GM21447 (cell line): ENCODE measurements around the gene COG1.
A peak's percentile ranks its signal among the peaks of the same experiment; 100 is the strongest.

Experiments used
- ATAC-seq: cut with Tn5 transposase; IDR thresholded peaks from one replicate; pipeline ENCODE4 v1.9.1; 2021; ENCODE audit not compliant: unreplicated experiment

COG1 gene

DNA sequence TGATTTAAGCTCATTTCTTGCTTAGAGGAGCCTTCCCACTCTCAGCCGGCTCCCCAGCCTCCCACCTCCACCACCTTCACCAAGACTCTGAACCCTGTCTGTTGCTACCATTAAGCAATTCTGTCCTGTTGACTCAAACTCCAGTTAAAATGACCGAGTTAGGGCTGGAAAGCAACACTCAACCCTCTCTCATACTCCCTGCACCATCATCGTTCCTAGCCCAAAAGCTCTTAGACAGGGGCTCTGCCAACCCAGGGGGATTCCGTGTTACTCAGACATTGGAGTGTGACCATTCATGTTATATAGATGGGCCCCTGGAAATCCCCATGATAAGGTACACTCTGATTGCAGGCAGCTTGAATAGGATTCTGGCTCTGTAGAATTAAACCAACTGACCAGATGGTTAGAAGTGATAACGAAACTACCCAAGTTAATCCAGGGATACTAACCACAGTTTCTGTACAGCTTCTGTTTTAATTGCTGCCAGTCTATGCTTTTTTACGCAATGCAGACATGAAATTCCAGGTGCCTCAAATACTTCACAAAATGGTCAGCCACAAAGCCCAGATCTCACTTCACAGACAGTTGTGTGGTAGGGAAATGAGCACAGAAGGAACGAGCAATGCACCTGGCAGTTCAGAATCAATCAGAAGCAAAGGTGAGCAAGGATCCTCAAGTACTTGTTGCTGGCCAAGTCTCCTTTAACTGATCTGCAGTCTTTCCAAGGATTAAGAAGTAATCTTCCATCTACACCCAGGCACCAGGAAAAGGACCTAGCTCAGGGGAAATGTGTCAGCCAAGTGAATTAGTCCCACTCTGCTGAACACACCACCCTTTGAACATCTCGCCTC lies 25.9 kb upstream of the COG1 start:
- no peak for ATAC-seq

DNA sequence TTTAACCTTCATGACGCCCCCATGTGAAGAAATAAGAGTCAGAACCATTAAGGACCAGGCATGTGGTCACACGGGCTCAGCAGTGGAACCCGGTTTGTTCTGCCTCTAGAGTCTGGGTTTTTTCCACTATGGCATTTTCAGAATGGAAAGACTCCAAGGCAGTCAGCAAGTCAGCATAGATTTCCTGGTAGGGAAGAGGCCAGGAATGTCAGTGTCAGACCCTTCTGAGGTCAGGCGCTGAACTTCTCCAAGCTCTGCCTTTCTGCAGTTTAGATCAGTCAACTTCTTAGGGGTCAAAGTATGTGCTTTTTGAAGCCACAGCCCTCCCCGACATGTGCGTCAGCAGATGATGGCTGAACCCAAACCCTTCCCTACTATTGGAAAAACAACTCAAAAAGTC lies 24.2 kb upstream of the COG1 start:
- no peak for ATAC-seq

DNA sequence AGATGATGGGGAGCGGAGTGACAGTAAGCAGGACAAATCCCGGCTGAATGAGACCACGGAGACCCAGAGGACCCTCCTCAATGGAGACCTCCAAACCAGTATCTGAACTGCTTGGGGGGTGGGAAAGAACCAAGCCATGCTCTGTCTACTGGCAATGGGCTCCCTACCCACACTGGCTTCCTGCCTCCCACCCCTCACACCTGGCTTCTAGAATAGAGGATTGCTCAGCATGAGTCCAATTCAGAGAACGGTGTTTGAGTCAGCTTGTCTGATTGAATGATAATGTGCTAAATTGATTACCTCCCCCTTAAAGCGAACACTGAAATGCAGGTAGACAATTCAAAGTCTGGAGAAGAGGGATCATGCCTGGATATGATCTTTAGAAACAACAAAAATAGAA lies 22.5 kb upstream of the COG1 start:
- ATAC-seq = no peak

DNA sequence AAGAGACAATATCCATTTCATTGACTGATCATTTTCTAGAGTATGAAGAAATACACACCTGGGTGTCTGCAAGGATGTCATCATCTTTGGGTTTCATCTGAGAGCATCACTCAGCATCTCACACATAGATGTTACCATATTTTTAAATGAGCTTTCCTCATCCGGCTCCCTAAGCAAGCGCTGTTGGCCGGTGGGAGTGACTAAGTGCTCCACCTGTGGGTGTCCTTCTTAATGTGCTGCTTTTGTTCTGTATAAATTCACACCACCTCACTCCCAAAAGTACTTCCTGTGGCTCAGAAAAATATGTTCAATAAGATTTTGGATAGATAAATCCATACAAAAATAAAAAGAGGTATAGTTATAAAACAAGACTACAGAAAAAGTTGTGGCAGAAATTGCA lies 20.6 kb upstream of the COG1 start:
- no peak for ATAC-seq

DNA sequence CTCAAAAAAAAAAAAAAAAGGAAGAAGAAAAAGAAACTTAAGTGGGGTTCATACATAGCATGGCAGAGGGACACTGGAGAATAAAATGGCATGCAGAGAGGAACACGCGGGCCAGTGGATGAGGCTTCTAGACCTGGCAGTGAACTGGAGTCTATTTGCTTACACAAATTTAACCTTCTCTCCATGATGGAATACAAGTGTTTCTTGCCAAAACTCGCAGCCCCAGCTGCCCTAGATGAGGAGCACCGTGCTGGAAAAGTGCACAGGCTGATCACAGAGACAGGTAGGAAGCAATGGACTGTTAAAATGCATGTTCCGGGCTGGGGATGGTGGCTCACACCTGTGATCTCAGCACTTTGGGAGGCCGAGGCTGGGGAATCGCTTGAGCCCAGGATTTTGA lies 18.7 kb upstream of the COG1 start:
- ATAC-seq = no peak

DNA sequence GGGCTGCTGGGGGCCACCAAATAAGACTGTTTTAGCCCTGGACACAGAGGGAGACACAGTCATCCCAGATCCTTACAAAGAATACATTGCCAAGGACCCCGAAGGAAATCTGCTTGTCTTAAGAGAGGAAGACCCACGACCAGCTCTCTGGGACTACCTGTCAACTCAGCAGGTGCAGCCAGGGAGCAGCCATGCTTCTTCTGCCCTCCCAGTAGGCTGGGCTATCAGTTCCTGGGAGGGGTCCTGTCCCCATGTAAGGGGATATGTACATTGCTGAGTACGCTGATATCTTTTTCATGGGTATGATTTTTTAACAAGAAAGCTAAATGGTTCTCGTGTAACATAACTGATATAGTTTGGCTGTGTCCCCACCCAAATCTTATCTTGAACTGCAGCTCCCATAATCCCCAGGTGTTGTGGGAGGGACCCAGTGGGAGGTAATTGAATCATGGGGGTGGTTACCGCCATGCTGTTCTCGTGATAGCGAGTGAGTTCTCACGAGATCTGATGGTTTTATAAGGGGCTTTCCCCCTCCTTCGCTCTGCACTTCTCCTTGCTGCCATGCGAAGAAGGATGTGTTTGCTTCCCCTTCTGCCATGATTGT lies 16.8 kb upstream of the COG1 start:
- ATAC-seq = no peak

DNA sequence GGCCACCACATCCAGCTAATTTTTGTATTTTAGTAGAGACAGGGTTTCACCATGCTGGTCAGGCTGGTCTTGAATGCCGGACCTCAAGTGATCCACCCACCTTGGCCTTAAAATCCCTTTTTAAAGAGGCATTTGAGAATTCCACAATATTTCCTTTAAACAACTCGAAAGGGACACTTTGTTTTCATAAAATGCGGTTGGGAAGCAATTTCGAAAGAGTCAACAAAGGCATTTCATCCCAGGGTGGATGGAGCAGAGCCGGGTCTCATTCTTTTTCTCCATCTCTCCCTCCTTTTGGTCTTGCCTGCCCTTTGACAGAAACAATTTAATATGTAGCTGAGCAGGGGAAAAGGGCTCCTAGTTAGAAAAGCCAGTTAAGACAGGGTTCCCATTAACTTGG lies 13.5 kb upstream of the COG1 start:
- ATAC-seq = no peak

DNA sequence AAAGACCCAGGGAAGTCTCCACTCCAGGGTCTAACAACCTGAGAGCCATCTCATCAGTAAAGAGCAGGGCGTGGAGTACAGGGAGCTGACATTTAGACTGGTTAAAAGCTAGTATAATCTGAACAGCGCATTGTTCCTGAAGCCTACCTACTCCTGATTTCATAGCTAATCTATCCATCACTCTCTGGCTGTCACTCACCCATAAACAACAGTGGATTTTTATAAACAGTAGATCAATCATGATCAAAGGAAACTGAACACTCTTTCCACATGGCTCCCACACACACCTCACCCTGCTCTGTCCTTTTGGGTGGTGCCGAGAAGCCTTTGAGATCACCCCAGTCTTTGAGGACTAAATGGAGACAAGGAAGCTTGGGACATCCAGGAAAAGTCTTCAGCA lies 13.0 kb upstream of the COG1 start:
- no peak for ATAC-seq

DNA sequence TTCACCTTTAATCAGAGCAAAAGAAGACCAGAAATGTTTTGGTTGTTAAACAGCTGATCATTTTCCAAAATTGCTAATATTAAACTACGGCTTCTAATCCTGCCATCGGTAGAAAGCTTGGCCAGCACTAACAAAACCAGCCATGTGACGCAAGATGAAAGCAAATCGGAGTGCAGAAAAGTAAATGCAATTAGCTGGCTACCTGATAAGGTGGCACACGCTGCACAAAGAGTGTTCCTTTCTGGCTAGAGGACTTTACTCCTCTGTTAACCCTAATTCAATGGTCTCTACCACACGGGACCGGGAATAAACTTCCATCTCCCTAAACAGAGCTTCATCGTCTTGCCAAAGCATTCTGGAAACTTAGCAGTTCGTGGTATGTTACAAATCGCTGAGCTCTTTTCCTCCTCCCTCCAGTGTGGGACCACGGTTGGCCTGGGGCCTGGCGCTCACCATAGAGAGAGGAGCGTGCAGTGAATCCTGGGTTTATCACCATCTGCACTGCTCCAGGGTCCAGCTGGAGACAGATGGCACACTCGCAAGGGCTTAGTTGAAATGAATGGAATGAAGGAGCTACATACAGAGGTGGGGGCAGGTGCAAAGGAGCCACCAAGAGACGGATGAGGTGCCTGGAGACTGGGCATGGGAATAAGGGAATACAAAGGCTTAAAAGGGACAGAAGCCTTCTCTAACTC lies 10.1 kb upstream of the COG1 start:
- ATAC-seq = no peak

DNA sequence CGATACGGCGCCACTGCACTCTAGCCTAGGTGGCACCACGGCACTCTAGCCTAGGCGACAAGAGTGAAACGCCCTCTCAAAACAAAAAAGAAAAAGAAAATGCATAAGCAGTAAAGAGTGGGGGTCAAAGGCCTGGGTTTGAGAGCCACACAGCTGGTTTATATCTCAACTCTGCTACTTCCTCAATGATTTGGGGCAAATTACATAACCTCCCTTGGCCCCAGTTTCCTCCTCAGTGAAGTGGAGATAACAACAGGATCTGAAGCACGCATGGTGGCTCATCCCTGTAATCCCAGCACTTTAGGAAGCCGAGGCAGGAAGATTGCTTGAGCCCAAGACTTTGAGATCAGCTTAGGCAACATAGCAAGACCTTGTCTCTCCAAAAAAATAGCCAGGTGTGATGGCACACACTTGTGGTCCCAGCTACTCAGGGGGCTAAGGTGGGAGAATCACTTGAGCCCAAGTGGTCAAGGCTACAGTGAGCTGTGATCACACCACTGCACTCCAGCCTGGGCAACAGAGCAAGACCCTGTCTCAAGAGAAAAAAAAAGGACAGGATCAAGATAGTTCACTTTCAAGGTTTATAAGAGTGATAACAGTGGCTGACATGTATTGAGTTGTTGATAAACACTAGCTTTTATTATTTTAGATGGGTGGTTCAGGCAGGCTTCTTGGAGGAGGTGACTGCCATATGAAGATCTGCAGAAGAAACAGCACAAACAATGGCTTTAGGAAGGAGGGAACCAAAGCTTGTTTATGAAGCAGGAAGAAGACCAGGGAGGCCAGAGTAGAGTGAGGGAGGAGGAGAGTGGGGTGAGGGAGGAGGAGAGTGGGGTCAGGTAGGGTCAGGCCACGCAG lies 8.5 kb upstream of the COG1 start:
- ATAC-seq = no peak

DNA sequence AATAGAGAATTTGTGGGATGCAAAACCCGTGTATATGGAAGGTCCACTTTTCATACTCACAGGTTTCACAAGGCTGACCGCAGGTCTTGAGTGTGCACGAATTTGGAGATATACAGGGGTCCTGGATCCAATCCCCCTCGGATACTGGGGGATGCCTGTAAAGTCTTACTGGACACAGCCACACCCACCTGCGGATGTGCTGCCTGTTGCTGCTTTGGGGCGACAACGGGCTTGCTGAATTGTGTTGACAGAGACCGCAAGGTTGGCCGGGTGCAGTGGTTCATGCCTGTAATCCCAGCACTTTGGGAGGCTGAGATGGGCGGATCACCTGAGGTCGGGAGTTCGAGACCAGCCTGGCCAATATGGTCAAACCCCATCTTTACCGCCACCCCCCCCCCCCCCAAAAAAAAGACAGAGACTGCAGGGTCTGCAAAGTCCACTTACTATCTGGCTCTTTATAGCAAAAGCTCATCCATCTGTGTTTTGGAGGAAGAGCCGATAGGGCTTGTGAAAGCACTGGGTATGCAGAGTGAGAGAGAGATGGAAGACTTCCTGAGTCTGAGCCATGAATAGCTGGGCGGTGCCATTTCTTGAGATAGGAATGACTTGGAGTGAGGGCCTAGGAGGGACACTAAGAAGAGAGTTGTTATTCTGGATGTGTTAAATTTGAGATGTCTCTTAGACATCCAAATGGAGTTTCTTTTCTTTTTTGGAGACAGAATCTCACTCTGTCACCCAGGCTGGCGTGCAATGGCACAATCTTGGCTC lies 6.4 kb upstream of the COG1 start:
- no peak for ATAC-seq

DNA sequence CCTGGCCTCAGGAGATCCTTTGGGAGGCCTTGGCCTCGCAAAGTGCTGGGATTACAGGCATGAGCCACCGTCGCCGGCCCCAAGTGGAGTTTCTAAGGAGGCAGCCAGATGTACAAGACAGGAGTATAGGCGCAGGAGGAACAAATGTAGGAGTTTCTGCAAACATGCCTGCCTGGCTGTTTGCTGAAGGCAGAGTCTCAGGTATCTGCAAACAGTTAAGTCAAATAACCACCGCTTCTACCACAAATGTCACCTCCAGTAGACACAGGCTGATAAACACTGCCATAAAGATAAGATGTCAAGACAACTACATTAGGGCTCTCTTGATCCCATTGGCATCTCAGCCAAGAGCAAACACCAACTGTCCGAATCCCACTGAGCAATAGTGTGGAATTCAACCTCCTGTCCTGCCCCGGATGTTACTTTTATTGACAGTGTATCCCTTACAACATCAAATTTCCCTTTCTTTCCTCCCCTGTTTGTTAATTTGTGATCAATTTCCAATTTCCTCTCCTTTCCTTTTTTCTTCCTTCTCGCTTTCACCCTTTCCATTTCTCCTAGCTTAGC lies 5.6 kb upstream of the COG1 start:
- ATAC-seq = no peak

DNA sequence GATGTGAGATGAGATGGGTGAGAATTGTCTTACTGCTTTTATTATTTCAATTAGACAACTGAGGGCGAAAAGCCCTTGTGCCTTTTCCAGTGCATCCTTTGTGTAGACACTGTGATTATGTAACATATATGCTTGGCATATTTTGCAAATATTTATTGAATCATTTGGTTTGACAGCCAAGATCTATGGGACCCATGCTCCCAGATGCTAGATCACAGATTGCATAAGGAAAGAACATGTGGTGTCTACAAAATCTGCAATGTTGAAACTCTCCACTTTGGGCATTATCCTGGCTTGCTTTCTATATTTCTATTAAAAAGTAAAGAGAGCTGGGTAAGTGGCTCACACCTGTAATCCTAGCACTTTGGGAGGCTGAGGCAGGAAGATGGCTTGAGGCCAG lies 4.8 kb upstream of the COG1 start:
- no peak for ATAC-seq

DNA sequence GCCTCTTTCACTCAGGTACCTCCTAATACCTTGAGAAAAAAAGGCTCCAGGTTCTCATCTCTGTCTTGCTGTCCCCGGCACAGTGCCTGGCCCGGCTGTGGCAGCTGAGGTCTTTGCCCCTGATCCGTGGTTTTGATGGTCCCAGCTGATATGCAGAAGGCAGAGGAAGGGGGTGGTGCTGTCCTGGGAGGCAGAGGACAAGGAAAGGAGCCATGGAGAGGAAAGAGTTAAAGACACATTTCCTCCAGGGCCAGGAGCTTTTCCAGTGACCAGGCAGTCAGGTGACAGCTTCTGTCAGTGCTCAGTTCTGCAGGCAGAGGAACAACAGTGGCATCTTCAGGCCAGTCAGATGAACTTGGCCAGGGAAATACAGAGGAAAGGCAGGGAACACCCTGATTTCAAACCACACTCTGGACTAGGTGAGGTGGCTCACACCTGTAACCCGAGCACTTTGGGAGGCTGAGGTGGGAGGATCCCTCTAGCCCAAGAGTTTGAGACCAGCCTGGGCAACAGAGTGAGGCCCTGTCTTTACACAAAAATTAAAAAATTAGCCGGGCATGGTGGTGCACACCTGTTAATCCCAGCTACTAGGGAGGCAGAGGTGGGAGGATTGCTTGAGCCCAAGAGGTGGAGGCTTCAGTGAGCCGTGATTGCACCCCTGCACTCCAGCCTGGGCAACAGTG lies 3.3 kb upstream of the COG1 start:
- no peak for ATAC-seq

DNA sequence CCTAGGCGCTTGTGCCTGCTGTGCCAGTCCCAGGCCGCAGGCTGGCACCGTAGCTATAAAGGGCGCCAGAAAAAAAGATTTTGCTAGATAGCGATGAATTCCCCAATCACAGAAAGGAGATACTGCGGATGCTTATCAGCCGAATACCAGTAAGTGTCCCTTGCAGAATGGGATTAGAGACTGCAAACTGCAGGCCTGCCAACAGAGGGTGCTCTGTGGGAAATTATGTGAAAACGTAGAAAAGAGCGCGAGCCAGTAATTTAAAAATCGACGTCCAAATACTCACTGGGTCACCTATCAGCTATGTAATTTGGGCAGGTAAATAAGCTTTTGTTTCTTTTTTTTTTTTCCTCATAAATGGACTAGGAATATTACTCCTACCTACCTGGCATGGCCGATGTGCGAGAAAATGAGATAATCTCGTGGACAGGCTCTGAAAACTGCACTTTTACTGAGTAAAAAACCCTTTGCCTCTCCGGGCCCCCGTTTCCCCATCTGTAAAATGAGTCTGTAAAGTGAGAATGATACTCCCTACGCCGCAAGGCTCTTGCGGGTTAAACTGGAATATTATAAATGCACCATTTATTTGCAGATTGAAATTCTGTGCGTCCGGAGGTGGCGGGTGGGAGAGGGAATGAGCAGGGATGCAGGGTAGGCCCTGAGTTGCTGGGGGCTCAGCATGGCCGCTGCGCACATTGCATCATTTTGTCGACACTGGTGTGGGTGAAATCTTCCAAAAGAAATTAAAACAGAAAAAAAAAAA lies 1.2 kb upstream of the COG1 start:
- ATAC-seq = peak; percentile 36

DNA sequence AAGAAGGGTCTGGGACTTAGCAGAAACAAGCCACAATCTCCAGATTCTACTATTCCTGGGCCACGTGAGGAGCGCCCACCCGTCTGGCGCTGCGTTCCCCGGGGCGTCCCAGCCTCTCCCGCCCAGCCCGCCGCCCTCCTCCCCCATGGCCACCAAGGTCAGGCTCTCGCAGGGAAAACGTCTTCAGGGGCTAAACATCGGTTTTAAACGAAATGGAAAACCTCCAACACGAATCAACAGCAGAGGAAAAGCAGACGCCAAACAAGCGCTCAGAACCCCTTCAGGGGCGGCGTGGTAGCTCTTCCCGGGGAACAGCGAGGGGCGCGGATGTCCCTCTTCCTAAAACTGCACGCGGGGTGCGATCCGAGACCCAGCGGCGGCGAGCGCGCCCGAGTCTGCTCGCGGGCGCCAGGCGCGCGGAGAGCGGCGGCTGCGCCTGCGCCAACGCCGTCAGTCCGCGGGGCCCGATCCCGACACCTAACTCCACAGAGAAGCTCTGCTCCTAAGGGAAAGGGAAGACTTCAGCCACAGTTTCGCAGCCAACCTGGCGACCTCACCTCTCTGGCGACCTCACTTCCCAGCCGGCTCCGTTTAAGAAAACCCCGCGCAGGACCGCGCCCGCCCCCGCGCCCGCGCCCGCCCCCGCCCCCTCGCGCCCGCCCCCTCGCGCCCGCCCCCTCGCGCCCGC lies 505 bp upstream of the COG1 start:
- ATAC-seq = peak; percentile 55

DNA sequence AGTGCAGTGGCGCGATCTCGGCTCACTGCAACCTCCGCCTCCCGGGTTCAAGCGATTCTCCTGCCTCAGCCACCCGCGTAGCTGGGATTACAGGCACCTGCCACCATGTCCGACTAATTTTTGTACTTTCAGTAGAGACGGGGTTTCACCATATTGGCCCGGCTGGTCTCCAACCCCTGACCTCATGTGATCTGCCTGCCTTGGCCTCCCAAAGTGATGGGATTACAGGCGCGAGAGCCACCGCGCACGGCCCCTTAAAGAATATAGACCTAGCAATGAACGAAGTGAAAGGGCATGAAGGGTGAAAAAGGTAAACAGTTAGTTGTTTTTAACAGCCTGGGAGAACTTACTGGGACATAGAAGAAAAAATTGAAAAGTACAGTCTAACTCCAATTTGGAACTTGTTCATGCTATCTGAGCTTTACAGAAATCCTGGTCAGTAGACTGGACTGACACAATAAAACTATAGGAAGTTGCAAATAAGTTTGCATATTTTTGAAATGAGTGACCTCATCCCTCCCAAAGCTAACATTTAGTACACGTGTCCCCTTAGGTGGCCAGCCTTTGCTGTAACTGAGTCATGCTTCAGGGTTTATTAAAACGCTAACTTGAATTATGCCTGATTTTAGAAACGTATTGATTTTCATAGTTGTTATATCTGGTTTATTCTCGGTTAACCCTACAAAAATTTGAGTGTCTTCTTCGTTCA lies 1.8 kb downstream of the COG1 start:
- no peak for ATAC-seq

DNA sequence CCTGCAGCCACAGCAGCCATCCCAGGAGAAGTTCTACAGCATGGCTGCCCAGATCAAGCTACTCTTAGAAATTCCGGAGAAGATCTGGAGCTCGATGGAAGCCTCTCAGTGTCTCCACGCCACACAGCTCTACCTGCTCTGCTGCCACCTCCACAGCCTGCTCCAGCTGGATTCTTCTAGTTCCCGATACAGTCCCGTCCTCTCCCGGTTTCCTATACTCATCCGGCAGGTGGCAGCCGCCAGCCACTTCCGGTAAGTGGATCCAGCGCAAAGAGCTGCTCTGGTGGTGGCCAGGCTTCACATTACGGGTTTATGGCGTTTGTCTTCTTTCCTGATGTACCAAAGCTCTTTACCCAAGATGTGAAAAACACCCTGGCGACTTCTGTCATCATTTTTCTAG lies 3.6 kb downstream of the COG1 start:
- ATAC-seq = no peak
